ENCODE data around the gene CPE.

DNA sequence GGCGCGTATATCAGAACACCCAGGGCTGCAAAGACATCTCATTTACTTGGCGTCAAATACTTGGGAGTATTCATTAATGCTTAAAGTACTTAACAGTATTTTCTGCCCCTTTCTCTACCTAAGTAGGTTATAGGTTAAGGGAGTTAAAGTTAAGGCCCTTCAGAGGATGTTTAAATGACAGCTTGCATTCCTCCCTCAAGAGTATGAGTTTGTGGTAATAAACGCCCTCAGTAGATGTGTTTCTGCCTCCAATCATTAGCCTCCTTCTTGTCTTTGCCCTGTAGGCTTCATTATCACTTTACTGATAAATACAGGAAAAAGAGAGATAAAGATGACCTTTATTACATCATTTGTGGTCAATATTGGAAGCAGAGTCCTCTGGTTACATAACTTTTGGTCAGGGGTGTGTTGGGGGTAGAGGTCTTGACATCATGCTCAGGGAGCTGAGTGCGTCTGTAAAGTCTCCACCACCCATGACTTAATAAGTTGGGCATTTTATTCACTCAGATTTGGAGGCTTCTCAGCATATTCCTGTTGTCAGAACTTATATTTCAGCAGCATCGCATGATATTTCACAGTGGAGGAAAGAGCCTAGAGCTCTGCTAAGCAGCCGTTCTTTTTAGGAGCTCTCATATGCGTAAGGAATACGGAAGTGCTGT, 145.9 kb downstream of the CPE start:
- TF ChIP-seq CTCF (IDR thresholded peaks at IDR 0.05) (no peak), POLR2AphosphoS5 (IDR thresholded peaks at IDR 0.05; ENCODE audit: low read depth, low read length) (no peak), REST (IDR thresholded peaks at IDR 0.05; ENCODE audit: insufficient read depth in 1 of 2, low read depth in 2 of 2, low read length in 1 of 2) (no peak), TCF7L2 (IDR thresholded peaks at IDR 0.05; ENCODE audit: low read depth, low read length) (no peak), SIN3A (IDR thresholded peaks at IDR 0.05; ENCODE audit: borderline replicate concordance, insufficient read depth, low read depth, low read length) (no peak)

All from Panc1 (cell line).